ENCODE measurements around the gene NSDHL.

DNA sequence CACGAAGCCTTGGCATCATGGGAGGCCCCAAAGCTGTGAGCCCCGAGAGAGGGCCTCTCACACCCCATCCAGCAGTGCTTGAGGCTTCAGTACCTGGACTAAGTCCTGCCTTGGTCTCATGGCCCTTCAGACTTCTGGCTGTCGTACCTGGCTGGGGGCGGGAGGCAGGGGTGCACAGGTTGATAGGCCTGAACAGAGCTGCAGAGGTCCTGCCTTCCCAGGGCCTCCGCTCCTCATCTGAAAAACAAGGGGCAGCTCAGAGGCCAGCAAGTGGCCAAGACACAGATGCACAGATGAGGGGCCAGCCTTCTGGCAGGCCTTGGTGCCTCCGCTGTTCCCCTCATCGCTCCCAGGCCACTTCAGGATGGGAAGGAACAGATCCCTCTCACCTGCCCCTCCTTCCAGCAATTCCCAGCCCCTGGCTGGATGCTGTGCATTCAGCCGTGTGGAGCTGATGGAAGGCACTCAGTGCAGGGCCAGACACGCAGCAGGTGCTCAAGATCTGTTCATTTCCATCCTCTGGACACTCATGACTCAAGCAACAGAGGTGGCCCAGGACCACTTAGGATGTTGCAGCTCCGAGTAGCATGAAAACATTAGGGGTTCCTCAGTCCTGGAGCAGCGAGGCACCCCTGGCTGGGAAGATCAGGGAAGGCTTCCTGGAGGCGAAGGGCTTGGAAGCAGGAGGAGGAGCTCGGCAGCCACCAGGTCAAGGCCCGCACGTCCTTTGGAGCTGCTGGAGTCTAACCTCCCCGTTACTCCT is 68.4 kb downstream of the NSDHL start:
- TF ChIP-seq, protein P1, sequence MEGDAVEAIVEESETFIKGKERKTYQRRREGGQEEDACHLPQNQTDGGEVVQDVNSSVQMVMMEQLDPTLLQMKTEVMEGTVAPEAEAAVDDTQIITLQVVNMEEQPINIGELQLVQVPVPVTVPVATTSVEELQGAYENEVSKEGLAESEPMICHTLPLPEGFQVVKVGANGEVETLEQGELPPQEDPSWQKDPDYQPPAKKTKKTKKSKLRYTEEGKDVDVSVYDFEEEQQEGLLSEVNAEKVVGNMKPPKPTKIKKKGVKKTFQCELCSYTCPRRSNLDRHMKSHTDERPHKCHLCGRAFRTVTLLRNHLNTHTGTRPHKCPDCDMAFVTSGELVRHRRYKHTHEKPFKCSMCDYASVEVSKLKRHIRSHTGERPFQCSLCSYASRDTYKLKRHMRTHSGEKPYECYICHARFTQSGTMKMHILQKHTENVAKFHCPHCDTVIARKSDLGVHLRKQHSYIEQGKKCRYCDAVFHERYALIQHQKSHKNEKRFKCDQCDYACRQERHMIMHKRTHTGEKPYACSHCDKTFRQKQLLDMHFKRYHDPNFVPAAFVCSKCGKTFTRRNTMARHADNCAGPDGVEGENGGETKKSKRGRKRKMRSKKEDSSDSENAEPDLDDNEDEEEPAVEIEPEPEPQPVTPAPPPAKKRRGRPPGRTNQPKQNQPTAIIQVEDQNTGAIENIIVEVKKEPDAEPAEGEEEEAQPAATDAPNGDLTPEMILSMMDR (IDR thresholded peaks at IDR 0.05), result no peak
- TF ChIP-seq POLR2AphosphoS5 (IDR thresholded peaks at IDR 0.05) (no peak), EP300 (IDR thresholded peaks at IDR 0.05) (no peak), POLR2A (IDR thresholded peaks at IDR 0.05) (no peak)

Data from sigmoid colon (tissue), 4 donors.